H54 (cell line): ENCODE results near the gene DEPDC1B.

Source experiments
- DNase-seq: peaks from one replicate; pipeline ENCODE4 v3.0.0; 2011; ENCODE audit warnings: low spot score, mixed read lengths; ENCODE audit not compliant: insufficient read length
- FAIRE-seq: peaks from 3 replicates; lab custom pipeline; 2011; peaks lifted over from hg19 to GRCh38; lab: Jason Lieb, UNC
- POLR2A ChIP-seq: IDR thresholded peaks from 2 replicates; pipeline ENCODE4 v1.6.1; 2011; ENCODE audit warnings: low read depth, mild to moderate bottlenecking, low read length

DEPDC1B gene

DNA sequence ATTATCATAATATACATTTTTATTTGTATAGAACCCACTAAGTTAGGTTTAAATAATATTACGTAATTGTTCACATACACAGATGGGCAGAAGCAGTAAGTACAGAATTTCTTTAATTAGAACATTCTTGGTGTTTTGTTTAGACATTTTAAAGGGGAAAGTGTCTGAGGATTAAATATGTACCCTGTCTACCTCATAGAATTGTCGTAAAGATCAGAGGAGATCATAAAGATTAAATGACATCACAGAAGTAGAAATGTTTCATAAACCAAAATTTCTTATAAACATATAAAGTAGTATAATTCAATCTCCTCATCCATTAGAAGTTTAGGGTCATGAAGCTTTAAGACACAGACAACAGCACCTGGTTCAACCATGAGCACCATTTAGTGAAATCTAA, 20.1 kb downstream of the DEPDC1B start:
- TF ChIP-seq POLR2A = no peak
- FAIRE-seq = no peak
- DNase-seq = no peak

GRCh38 chr5:60677850-60678664, 21.9 kb downstream of the DEPDC1B start:
- DNase-seq (no peak), FAIRE-seq (peak; percentile 67)
- TF ChIP-seq POLR2A = no peak

GRCh38 chr5:60675286-60675685, 24.7 kb downstream of the DEPDC1B start:
- no peak for TF ChIP-seq POLR2A
- FAIRE-seq (no peak), DNase-seq (no peak)

DNA sequence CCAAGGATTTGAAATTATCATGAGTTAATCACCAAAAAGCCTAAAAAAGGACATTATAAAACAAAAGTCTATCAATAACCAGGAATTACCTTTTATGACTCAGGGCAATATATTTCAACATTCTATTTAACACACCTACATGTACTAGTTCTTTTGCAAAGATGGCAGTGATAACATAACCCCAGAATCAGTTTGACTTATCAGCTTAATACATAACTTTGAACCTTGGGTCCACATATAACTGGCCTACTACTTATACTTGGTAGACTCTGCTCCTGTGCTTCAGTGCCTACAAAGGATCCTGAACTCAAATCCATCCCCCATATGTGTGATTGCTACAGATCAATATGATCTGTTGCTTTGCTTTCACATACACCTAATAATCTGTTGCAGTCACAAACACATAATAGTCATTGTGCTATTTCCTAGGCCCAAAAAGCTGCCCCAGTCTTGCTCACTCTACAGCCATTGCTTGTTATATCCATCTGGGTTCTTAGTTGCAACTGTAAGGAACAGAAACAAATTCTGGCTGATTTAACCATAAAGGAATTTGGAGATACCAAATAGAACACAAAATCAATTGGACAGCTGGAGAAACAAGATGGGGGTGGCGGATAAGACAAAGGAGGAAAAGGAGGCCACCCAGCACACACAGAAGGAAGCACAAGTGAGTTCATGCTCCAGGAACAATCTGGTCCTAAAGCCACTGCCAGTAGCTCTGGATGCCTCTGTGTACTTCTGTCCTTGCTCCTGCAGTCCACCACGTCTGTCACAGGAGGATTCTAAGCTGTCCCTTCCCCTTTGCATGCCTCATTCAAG, 25.5 kb downstream of the DEPDC1B start:
- DNase-seq = no peak
- no peak for FAIRE-seq
- TF ChIP-seq POLR2A = no peak

DNA sequence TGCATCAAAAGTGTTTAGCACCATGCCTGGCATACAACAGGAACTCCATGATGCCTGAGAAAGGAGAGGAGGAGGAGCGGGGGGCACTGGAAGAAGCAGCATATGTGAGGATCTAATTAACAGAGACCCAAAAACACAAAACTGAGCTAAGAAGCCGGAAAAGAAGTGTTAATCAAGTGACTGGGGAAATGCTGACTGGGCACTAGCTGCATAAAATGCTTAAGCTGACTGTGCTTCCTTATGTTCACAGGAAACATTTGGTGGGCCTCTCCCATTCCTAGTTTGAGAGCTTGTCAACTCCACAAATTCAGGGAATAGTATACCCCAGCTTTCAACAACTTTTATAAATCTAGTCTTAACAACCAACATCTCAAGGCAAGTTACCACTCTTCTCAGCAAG, 26.6 kb downstream of the DEPDC1B start:
- FAIRE-seq = no peak

GRCh38 chr5:60672693-60673264, 27.2 kb downstream of the DEPDC1B start:
- FAIRE-seq (no peak), DNase-seq (no peak)
- no peak for TF ChIP-seq POLR2A

More for the DNA sequence above, 26.6 kb downstream of the DEPDC1B start:
- DNase-seq = no peak
- no peak for TF ChIP-seq POLR2A

DNA sequence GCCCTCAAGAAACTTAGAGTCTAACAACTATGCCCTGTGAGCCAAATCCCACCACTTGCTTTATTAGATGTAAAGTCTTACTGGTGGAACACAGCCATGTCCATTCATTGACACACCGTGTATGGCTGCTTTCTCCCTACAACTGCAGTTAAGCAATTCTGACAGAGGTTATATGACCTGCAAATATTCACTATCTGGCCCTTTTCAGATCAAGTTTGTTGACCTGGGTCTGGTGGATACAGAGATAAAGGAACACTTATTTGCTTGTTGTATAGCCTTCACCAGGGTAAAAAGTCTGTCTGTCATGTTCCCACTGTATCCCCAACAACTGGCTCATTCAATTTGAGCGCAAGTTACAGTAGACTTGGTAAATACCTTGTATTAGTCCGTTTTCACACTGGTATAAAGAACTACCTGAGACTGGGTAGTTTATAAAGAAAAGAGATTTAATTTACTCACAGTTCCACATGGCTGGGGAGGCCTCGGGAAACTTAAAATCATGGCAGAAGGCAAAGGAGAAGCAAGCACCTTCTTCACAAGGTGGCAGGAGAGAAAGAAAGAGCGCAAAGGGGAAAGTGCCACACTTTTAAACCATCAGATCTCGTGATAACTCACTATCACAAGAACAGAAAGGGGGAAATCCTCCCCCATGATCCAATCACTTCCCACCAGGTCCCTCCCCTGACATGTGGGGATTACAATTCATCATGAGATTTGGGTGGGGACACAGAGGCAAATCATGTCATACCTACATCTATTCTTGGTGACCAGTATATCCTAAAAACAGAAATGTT, 27.9 kb downstream of the DEPDC1B start:
- FAIRE-seq = no peak
- no peak for DNase-seq
- TF ChIP-seq POLR2A = no peak

DNA sequence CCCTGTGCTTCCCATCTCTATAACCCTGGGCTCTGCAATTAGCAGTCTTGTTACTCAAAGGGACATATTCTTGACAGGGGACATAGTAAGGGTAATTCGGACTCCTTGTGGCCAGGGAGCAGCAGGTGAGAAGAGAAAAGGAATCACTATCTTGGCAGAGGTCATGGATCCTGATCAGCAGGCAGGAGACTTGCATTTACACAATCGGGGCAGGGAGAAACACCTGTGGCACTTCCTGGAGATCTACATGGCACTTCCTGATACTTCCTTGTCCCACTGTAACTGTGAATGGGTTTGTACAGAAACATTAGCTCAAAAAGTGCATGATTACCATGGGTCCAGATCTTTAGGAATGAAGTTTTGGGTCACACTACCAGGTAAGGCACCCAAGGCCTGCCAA, 29.2 kb downstream of the DEPDC1B start:
- no peak for FAIRE-seq
- no peak for DNase-seq
- TF ChIP-seq POLR2A = no peak

GRCh38 chr5:60668686-60669304, 31.2 kb downstream of the DEPDC1B start:
- DNase-seq = no peak
- no peak for TF ChIP-seq POLR2A
- no peak for FAIRE-seq

DNA sequence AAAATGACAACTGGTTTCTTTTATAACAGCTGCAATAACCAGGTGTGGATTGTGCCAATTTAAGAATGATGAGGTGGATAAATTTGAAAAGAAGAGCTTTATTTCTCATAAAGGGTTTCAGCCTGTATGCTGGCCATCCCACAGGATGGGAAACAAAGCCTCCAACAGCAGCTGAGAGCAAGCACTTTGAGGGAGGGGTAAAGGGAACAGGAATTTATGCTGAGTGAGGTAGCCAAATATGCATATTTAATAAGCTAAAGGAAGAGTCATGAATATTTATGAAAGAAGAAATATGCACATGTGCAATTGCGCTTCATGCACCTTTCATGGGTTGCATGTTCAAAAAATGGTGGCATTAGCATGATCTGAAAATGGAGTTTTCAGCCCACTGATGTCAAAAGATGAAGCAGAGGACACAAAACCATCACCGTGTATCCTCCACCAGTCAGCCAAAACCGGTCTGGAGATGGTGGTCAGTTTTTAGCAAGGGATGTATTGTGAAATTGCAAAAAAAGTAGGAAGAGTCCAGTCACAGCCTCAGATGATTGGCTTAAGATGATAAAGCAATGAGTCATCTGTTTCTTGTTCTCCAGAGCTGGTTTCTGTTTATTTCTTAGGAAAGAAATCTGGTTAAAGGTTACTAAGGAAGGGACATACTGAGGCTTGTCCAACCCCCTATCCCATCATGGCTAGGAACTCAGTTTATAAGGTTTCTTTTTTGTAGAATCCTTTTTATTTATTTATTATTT, 47.9 kb downstream of the DEPDC1B start:
- FAIRE-seq = peak; percentile 93
- peak; percentile 19 for DNase-seq

DNA sequence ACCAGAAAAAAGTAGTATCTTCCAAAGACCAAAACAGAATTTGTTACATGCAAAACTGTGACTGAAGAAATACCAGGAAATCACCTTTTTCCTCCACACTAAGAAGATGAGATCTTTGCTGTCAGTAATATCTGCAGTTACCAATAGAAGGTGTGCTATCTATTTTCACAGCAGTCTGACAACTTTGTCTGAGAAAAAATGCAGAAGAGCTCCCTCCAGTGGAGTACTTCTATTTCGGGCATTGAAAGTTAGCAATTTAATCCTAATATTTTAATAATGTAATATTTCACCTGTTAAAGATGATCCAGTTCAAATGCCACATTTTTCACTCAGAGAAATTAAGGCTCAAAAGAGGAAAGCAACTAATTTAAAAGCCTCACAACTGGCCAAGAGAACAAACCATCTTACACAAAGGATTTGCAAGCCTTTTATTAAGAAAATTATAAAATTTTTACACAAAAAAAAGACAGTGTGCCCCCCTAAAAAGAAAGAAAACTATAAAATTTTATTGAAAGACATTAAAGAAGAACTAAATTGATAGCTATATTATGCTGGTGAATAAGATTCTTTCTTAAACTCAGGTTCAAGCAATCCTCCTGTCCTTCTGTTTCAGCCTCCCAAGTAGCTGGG, 50.6 kb downstream of the DEPDC1B start:
- DNase-seq = no peak

More for the DNA sequence above, 47.9 kb downstream of the DEPDC1B start:
- no peak for TF ChIP-seq POLR2A

GRCh38 chr5:60648175-60648574, 51.8 kb downstream of the DEPDC1B start:
- DNase-seq (no peak), FAIRE-seq (no peak)
- no peak for TF ChIP-seq POLR2A

More for the DNA sequence above, 50.6 kb downstream of the DEPDC1B start:
- FAIRE-seq = peak; percentile 66
- no peak for TF ChIP-seq POLR2A
